Measurements from ENCODE around the gene MRM2.

- TF ChIP-seq ZBTB33 (IDR thresholded peaks at IDR 0.05; ENCODE audit: extremely low read depth, insufficient replicate concordance, low read length) (no peak), RAD21 (IDR thresholded peaks at IDR 0.05; ENCODE audit: low read depth) (no peak), REST (IDR thresholded peaks at IDR 0.05; ENCODE audit: low read depth) (no peak), POLR2AphosphoS5 (IDR thresholded peaks at IDR 0.05; ENCODE audit: low read depth, low read length) (no peak), POLR2A (IDR thresholded peaks at IDR 0.05; ENCODE audit: borderline replicate concordance, extremely low read depth, insufficient read depth, insufficient read length) (no peak), CTCF (IDR thresholded peaks at IDR 0.05 in 2 of 3, conservative IDR thresholded peaks at IDR 0.05 in 1 of 3; ENCODE audit: borderline replicate concordance in 1 of 3, insufficient read depth in 1 of 3, low read depth in 2 of 3, low read length in 2 of 3) (no peak), EGR1 (IDR thresholded peaks at IDR 0.05; ENCODE audit: low read depth) (no peak), EZH2 (IDR thresholded peaks at IDR 0.05) (no peak), SRF (IDR thresholded peaks at IDR 0.05; ENCODE audit: low read depth) (no peak), MAX (IDR thresholded peaks at IDR 0.05) (no peak), SIN3A (IDR thresholded peaks at IDR 0.05; ENCODE audit: low read depth) (no peak), ELF1 (IDR thresholded peaks at IDR 0.05; ENCODE audit: borderline replicate concordance, low read depth) (no peak), SP1 (IDR thresholded peaks at IDR 0.05; ENCODE audit: low read depth) (no peak)
Observed at GRCh38 chr7:2200584-2200980, 41.4 kb downstream of the MRM2 start.

Data from HCT116 (cell line).